Erythroblast (primary cell): ENCODE measurements around the gene RTL9.

ENCODE experiments used
- GATA1 ChIP-seq: IDR thresholded peaks from 2 replicates; pipeline ENCODE4 v1.6.1; 2011; ENCODE audit warnings: low read depth, mild to moderate bottlenecking, control low read depth, low read length, moderate library complexity
- POLR2A ChIP-seq: IDR thresholded peaks from 2 replicates; pipeline ENCODE4 v1.6.1; 2011; ENCODE audit warnings: mild to moderate bottlenecking, low read length

DNA sequence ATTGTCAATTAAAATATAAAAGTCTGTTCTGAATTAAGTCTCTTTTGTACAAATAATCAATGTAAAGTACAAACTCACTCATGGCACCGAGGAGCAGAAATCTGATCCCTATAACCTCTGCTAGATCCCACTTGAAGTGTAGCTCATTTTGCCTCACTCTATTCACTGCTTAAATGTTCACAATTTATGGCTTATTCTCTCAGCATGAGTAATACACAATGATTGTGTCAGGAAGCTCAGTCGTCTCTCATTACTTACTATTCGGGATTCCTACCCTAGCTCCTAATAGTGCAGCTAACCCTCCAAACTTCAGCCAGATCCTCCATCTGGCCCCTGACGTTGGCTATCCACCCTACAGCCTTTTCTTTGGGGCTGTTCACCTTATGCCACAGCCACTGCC lies 36.0 kb upstream of the RTL9 start:
- TF ChIP-seq POLR2A (no peak), GATA1 (no peak)
